Progenitor cell of endocrine pancreas (in vitro differentiated cells): Measurements from ENCODE around the gene UBE2R2. TPM values are rescaled to one million over a fixed set of nuclear protein-coding genes. Genes with fewer than 3 reads are reported as not detected.
"Not testable (repeated sequence)": the region's sequence is repeated elsewhere in the genome, so short reads cannot be mapped to it uniquely, and the experiment has no call there.

Source experiments
- DNase-seq: peaks from one replicate; pipeline ENCODE4 v3.0.0; 2021; ENCODE audit warnings: low spot score; ENCODE audit not compliant: unreplicated experiment
- H3K27ac Mint-ChIP-seq: 2 replicates; pipeline ENCODE4 v1.8.0; 2021; ENCODE audit warnings: mild to moderate bottlenecking, moderate library complexity, mixed read lengths
- H3K27me3 Mint-ChIP-seq: 2 replicates; pipeline ENCODE4 v1.8.0; 2021; ENCODE audit warnings: mixed read lengths
- H3K36me3 Mint-ChIP-seq: 2 replicates; pipeline ENCODE4 v1.8.0; 2022; ENCODE audit warnings: mixed read lengths; ENCODE audit not compliant: insufficient read depth
- H3K4me1 Mint-ChIP-seq: 2 replicates; pipeline ENCODE4 v1.8.0; 2021; ENCODE audit warnings: low read depth, mixed read lengths
- H3K4me3 Mint-ChIP-seq: 2 replicates; pipeline ENCODE4 v1.8.0; 2021; ENCODE audit warnings: low read depth, mild to moderate bottlenecking, moderate library complexity, mixed read lengths
- H3K9me3 Mint-ChIP-seq: 2 replicates; pipeline ENCODE4 v1.8.0; 2021; ENCODE audit warnings: low read depth, mixed read lengths
- total RNA-seq: library from RNA; stranded (reverse); gene quantifications from 2 replicates; pipeline ENCODE4 v1.2.1, GENCODE V29; 2021
- TF ChIP-seq, protein P1 (sequence below): fragments of 200-600 bp; sonication (generic); IDR thresholded peaks from one replicate; pipeline ENCODE4 v1.5.0; 2021; ENCODE audit warnings: antibody characterized with exemption, mild to moderate bottlenecking; ENCODE audit not compliant: unreplicated experiment

Gene UBE2R2
- total RNA-seq, 1 donor from 2014 or later, result 72.8 TPM

DNA sequence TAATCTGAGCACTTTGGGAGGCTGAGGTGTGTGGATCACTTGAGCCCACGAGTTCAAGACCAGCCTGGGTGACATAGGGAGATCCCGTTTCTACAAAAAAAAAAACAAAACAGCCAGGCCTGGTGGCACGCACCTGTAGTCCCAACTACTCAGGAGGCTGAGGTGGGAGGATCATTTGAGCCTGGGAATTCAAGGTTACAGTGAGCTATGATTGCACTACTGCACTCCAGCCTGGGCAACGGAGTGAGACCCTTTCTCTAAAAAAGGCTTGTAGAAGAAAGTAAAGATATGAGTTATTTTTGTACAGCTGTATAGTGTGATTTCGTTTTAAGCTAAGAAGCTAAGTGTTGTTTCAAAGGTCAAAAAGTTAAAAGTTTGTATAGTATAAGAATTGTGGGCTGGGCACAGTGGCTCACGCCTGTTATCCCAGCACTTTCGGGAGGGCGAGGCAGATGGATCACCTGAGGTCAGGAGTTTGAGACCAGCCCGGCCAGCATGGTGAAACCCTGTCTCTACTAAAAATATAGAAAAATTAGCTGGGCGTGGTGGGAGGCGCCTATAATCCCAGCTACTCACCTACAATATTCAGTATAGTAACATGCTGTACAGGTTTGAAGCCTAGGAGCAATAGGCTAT is 18.8 kb downstream of the UBE2R2 start:
- TF ChIP-seq, protein P1, sequence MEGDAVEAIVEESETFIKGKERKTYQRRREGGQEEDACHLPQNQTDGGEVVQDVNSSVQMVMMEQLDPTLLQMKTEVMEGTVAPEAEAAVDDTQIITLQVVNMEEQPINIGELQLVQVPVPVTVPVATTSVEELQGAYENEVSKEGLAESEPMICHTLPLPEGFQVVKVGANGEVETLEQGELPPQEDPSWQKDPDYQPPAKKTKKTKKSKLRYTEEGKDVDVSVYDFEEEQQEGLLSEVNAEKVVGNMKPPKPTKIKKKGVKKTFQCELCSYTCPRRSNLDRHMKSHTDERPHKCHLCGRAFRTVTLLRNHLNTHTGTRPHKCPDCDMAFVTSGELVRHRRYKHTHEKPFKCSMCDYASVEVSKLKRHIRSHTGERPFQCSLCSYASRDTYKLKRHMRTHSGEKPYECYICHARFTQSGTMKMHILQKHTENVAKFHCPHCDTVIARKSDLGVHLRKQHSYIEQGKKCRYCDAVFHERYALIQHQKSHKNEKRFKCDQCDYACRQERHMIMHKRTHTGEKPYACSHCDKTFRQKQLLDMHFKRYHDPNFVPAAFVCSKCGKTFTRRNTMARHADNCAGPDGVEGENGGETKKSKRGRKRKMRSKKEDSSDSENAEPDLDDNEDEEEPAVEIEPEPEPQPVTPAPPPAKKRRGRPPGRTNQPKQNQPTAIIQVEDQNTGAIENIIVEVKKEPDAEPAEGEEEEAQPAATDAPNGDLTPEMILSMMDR, result no peak
- H3K36me3 Mint-ChIP-seq, result no peaks in the 10 kb centered on the region
- no peaks in the 10 kb centered on the region for H3K27me3 Mint-ChIP-seq
- no peak for DNase-seq
- no peak overlapping the region for H3K4me3 Mint-ChIP-seq
- H3K9me3 Mint-ChIP-seq, result no peaks in the 10 kb centered on the region
- peaks cover 1% of the 10 kb centered on the region for H3K4me1 Mint-ChIP-seq
- peak overlapping the region; percentile 56 for H3K27ac Mint-ChIP-seq

DNA sequence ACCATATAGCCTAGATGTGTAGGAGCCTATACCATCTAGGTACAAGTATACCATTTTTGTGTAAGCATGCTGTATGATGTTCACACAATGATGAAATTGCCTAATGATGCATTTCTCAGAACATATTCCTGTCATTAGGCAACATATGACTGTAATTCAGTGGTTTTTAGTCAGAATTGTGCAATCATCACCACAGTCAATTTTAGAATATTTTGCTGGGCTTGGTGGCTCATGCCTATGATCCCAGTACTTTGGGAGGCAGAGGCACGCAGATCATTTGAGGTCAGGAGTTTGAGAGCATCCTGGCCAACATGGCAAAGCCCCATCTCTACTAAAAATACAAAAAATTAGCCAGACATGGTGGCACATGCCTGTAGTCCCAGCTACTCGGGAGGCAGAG is 19.3 kb downstream of the UBE2R2 start:
- H3K27me3 Mint-ChIP-seq, DNase-seq, H3K36me3 Mint-ChIP-seq, H3K4me3 Mint-ChIP-seq, H3K4me1 Mint-ChIP-seq, H3K9me3 Mint-ChIP-seq: not testable (repeated sequence)
- H3K27ac Mint-ChIP-seq, result peak overlapping the region; percentile 52

DNA sequence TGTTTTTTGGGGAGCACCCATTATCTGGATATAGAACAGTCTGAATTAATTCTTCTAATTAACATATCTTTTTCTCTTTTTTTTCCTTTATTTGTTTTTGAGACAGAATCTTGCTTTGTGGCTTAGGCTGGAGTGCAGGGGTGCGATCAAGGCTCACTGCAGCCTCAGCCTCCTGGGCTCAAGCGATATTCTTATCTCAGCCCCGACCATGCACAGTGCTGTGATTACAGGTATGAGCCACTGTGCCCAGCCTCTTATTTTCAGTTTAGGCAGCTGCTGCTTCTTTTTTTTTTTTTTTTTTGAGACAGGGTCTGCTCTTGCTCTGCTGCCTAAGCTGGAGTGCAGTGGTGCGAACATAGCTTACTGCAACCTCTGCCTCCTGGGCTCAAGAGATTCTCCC is 20.2 kb downstream of the UBE2R2 start:
- DNase-seq, result no peak
- no peaks in the 10 kb centered on the region for H3K27me3 Mint-ChIP-seq
- H3K4me3 Mint-ChIP-seq, result no peak overlapping the region
- TF ChIP-seq, protein P1, result no peak
- H3K4me1 Mint-ChIP-seq, result peaks cover 1% of the 10 kb centered on the region
- H3K27ac Mint-ChIP-seq, result no peak overlapping the region
- no peaks in the 10 kb centered on the region for H3K9me3 Mint-ChIP-seq
- H3K36me3 Mint-ChIP-seq, result no peaks in the 10 kb centered on the region

DNA sequence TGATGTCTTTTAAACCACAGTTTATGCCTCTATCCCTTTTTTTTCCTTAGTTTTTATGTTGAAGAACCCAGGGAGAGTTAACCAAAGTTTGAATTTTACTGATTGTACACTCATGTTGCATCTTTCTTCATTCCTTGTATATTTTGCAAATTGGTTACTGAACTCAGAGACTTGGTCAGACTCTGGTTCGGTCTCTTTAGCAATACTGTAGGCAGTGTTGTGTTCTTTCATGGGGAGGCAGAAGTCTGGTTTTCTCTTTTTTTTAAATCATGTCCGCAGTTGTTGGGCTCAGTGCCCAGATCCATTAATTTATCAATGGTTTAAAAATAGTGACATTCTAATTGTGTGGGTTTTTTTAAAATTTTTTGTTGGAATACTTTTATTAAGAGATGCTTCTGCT is 23.4 kb downstream of the UBE2R2 start:
- Mint-ChIP-seq H3K4me1 (peaks cover 1% of the 10 kb centered on the region), H3K36me3 (peaks cover 2% of the 10 kb centered on the region), H3K27ac (no peak overlapping the region), H3K9me3 (no peaks in the 10 kb centered on the region), H3K27me3 (no peaks in the 10 kb centered on the region), H3K4me3 (no peak overlapping the region)
- no peak for DNase-seq
- TF ChIP-seq, protein P1, result no peak

DNA sequence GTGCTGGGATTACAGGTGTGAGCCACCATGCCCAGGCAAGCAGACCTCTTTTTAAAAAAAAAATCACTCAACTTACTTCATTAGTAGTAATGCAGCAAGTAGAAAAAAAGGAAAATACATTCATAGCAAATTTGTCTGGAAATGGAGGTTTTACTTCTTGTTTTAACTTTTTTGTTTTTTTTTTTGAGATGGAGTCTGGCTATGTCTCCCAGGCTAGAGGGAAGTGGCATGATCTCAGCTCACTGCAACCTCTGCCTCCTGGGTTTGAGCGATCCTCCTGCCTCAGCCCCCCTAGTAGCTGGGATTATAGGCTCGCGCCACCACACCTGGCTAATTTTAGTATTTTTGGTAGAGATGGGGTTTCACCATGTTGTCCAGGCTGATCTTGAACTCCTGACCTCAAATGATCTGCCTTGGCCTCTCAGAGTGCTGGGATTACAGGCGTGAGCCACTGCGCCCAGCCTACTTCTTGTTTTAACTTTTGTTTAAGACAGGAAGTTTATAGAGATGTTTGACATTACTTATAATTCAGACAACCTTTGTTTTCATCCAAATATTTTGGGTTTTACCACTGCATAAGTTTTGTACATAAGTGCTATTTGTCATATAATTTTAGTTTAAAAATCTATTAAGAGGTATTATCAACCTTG is 26.5 kb downstream of the UBE2R2 start:
- H3K4me1 Mint-ChIP-seq, result peaks cover 7% of the 10 kb centered on the region
- H3K9me3 Mint-ChIP-seq, result no peaks in the 10 kb centered on the region
- H3K36me3 Mint-ChIP-seq, result peaks cover 6% of the 10 kb centered on the region
- H3K27ac Mint-ChIP-seq, result peak overlapping the region; percentile 20
- no peak overlapping the region for H3K4me3 Mint-ChIP-seq
- TF ChIP-seq, protein P1, result no peak
- H3K27me3 Mint-ChIP-seq, result no peaks in the 10 kb centered on the region
- DNase-seq, result no peak

DNA sequence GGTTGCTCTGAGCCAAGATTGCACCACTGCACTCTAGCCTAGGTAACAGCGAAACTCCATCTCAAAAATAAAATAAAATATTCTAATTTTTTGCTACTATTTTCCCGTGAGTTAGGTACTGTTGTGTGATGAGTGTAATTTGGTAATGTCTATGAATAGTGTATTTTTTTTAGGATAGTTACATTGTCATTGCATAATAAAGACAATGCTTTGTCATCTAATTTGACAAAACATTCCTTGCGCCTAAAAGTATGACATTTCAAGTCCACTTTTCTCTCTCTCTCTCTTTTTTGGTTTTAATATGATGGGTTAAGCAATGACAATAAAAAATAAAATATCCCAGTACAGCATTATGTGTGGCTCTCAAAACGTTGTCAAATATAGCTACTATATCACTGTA is 29.3 kb downstream of the UBE2R2 start:
- H3K4me3 Mint-ChIP-seq, result no peak overlapping the region
- no peak overlapping the region for H3K27ac Mint-ChIP-seq
- TF ChIP-seq, protein P1, result no peak
- H3K9me3 Mint-ChIP-seq, result no peaks in the 10 kb centered on the region
- peaks cover 25% of the 10 kb centered on the region for H3K4me1 Mint-ChIP-seq
- no peaks in the 10 kb centered on the region for H3K27me3 Mint-ChIP-seq
- H3K36me3 Mint-ChIP-seq, result peaks cover 6% of the 10 kb centered on the region
- DNase-seq, result no peak

DNA sequence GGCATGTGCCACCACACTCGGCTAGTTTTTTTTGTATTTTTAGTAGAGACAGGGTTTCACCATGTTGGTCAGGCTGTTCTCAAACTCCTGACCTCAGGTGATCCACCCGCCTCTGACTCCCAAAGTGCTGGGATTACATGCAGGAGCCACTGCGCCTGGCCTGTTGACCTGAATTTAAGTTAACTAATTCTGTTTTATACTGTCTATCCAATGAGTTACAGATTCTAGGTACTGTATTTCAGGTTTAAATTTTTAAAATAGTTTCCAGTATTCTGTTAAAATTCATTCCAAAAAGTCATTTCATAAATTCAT is 30.9 kb downstream of the UBE2R2 start:
- H3K9me3 Mint-ChIP-seq, DNase-seq, H3K36me3 Mint-ChIP-seq, H3K4me3 Mint-ChIP-seq, H3K27ac Mint-ChIP-seq, H3K27me3 Mint-ChIP-seq: not testable (repeated sequence)
- H3K4me1 Mint-ChIP-seq, result peaks cover 31% of the 10 kb centered on the region
